ENCODE measurements around the gene TFAP2A. TPM values are rescaled to one million over a fixed set of nuclear protein-coding genes. Genes with fewer than 3 reads are reported as not detected.

TFAP2A gene
- total RNA-seq, 4 donors from 2014 or later, result 0.21 TPM; not detected in 2

DNA sequence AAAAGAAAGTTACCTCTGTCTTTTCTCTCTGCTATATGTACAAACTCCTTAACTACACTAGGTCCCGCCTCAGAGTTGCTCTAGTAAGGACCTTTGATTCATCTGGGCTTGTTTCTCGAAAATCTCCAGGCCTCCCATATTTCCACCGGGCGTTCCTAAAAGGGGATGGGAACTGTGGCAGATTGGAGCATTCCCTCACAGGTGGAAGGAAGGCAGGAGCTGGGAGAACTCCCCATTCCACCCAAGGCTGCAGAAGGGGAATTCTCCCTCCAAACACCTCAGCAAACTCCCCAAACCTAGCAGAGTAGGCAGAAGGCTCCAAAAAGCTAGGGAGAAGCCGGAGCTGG is 1.6 kb upstream of the TFAP2A start:
- H3K9me3 ChIP-seq, result no peaks in the 10 kb centered on the region
- DNase-seq, result no peak
- no peaks in the 10 kb centered on the region for H3K36me3 ChIP-seq
- H3K27ac ChIP-seq, result no peak overlapping the region
- peaks cover 15 to 82% of the 10 kb centered on the region in 2 donors for H3K27me3 ChIP-seq
- TF ChIP-seq, protein P1, sequence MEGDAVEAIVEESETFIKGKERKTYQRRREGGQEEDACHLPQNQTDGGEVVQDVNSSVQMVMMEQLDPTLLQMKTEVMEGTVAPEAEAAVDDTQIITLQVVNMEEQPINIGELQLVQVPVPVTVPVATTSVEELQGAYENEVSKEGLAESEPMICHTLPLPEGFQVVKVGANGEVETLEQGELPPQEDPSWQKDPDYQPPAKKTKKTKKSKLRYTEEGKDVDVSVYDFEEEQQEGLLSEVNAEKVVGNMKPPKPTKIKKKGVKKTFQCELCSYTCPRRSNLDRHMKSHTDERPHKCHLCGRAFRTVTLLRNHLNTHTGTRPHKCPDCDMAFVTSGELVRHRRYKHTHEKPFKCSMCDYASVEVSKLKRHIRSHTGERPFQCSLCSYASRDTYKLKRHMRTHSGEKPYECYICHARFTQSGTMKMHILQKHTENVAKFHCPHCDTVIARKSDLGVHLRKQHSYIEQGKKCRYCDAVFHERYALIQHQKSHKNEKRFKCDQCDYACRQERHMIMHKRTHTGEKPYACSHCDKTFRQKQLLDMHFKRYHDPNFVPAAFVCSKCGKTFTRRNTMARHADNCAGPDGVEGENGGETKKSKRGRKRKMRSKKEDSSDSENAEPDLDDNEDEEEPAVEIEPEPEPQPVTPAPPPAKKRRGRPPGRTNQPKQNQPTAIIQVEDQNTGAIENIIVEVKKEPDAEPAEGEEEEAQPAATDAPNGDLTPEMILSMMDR (IDR thresholded peaks at IDR 0.05), result no peak
- no peak for TF ChIP-seq POLR2A (IDR thresholded peaks at IDR 0.05)
- intact Hi-C loops (cut with DNase I; ENCODE audit: low total_unique reads), result no loop called here
- peaks cover 0 to 23% of the 10 kb centered on the region in 2 donors for H3K4me1 ChIP-seq
- H3K4me3 ChIP-seq, result no peak overlapping the region

DNA sequence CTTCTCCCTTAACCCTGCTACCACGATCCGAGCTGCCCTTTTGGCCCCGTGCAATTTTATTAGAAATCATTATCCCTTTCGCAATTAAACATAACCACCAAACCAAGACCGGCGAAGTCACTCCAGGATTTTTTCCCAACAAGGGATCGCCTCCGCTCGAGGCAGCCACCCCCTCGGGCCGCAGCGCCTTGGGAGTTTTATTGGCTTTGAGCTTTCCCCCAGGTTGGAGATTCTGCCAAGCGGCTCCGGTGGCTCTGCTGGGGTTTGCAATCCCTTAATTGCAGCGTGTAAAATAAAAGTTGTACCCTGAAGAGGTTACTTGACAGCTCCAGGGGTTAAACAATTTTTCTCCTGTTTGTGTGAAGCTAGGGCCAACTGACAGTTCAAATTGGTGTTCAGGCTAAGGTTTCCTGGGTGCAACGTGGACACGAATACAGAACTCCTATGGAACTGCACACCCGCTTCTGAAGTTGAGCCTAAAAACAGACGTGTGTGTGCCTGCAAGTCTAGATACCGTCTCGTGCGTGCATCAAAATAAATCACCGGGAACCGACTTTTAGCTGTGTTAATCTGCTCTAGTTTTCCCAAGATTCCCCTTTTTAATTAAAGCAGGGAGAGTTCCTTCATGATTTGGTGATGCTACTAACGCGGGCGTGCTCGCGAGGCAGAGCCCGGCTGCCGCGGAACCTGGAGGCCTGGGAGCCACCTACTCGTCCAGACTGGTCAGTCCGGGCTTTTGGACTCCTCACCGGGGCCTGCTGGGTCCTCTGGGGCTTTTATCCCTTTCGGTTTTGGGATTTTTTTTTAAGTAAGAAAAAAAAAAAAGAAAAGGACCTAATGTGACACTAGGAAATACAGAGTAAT is 975 bp upstream of the TFAP2A start:
- TF ChIP-seq, protein P1 (IDR thresholded peaks at IDR 0.05), result no peak
- no peak for TF ChIP-seq POLR2A (IDR thresholded peaks at IDR 0.05)
- no peak overlapping the region for H3K27ac ChIP-seq
- peaks cover 0 to 29% of the 10 kb centered on the region in 2 donors for H3K4me1 ChIP-seq
- no peaks in the 10 kb centered on the region for H3K9me3 ChIP-seq
- H3K4me3 ChIP-seq, result no peak overlapping the region
- H3K36me3 ChIP-seq, result no peaks in the 10 kb centered on the region
- H3K27me3 ChIP-seq, result peaks cover 15 to 82% of the 10 kb centered on the region in 2 donors
- intact Hi-C loops (cut with DNase I; ENCODE audit: low total_unique reads), result no loop called here
- DNase-seq, result no peak

DNA sequence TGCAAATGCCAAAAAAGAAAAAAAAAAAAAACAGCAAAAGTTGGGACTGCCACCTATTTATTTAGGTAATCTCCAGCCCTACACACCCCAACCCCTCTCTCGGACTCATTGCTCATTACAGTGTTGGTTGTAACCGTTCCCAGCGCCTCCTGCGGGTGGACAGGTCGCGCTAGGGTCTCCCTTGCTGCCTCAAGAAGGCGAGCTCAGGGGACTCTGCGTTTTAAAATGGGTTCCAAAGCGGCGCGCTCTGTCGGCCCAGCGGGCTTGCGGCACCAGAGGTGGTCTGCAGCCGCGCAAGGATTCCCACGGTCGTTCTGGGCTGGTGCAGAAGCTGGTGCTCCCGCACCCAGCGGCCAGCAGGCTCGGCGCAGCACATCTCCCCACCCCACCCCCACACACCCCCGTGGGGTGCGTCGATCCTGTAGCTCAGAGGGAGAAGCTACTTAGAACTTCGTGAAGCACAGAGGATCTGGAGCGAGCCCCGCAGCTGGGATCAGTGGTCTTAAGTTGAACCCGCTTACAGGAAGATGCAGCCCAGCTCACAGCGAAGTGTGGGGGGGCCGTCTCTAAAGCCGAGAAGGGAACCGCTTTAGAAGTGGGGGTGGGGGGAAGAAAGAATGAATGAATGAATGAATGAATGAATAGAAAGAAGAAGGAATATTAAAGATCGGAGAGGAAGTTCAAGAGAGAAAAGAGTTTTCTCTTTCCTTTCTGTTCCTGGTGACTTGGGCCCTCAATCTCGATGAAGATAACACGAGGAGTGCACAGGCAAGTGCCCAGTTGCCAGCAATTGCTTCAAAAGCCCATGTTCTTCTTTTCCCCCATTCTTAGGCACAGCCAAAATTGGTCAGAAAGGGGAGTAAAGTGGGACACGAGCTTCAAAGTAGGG is 780 bp downstream of the TFAP2A start:
- Histone ChIP-seq H3K9me3 (no peaks in the 10 kb centered on the region), H3K4me3 (peak overlapping the region in 1 of 2 donors; percentile 1), H3K27me3 (peaks cover 26 to 85% of the 10 kb centered on the region in 2 donors), H3K4me1 (peaks cover 0 to 31% of the 10 kb centered on the region in 2 donors), H3K36me3 (no peaks in the 10 kb centered on the region), H3K27ac (no peak overlapping the region)
- TF ChIP-seq POLR2A (IDR thresholded peaks at IDR 0.05), result no peak
- TF ChIP-seq, protein P1 (IDR thresholded peaks at IDR 0.05), result no peak
- no peak for DNase-seq
- intact Hi-C loops (cut with DNase I; ENCODE audit: low total_unique reads), result no loop called here

DNA sequence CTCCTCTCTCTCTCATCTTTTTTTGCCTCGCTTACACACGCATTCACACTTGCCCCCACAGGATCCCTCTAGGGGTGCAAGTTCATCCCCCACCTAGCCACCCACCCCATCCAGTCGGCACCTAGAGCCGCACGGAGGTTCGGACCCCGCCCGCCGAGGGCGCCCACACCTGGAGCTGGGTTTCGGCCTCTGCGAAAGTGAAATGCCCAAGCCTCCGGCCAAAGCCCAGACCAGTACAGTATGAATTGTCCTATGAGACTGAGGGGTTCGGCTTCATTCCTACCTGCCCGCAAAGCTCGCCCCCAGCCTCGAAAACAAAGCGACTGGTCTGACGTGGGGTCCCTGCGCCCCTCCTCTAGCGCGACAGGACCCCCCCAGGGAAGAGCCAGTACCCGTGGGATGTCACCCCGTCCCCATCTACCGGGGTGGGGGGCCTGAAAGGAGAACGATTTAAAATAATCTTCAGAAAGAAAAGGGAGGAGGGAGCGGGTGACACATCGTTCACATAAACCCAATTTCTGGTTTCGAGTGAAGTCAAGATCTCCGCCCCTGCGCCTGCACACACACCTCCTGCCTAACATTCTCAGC is 1.5 kb downstream of the TFAP2A start:
- Histone ChIP-seq H3K27me3 (peaks cover 27 to 85% of the 10 kb centered on the region in 2 donors), H3K27ac (no peak overlapping the region), H3K9me3 (no peaks in the 10 kb centered on the region), H3K4me3 (peak overlapping the region in 1 of 2 donors; percentile 49), H3K36me3 (no peaks in the 10 kb centered on the region), H3K4me1 (peaks cover 0 to 31% of the 10 kb centered on the region in 2 donors)
- intact Hi-C loops (cut with DNase I; ENCODE audit: low total_unique reads), result no loop called here
- TF ChIP-seq, protein P1 (IDR thresholded peaks at IDR 0.05), result no peak
- TF ChIP-seq POLR2A (IDR thresholded peaks at IDR 0.05), result no peak
- DNase-seq, result no peak

Data from uterus (tissue), 4 donors.